Urinary bladder (tissue), 4 donors: ENCODE results near the gene MCM3AP. TPM values are rescaled to one million over a fixed set of nuclear protein-coding genes. Genes with fewer than 3 reads are reported as not detected.

Experiments
- DNase-seq: peaks from one replicate; pipeline ENCODE4 v3.0.0-alpha.2; 2015; ENCODE audit errors: extremely low spot score
- H3K27ac ChIP-seq: one replicate; pipeline ENCODE4 v1.5.1; 2013; ENCODE audit warnings: low read depth, mild to moderate bottlenecking, moderate library complexity
- H3K36me3 ChIP-seq: one replicate; pipeline ENCODE4 v1.6.1; 2013; ENCODE audit warnings: mild to moderate bottlenecking, moderate library complexity; ENCODE audit not compliant: insufficient read depth
- H3K4me1 ChIP-seq: one replicate; pipeline ENCODE4 v1.6.1; 2013; ENCODE audit warnings: mild to moderate bottlenecking, moderate library complexity; ENCODE audit not compliant: insufficient read depth
- H3K4me3 ChIP-seq: one replicate; pipeline ENCODE4 v1.5.1; 2013; ENCODE audit warnings: low read depth, low read length
- WGBS: extraction: QIAGEN DNeasy Blood & Tissue Kit; methylation state at CpG from one replicate; pipeline ENCODE4 v1.1.7; 2013; 5-methylcytosine and 5-hydroxymethylcytosine counted together
- polyA plus RNA-seq: library from polyadenylated mRNA; stranded (reverse); fragments of 200-250 nt; gene quantifications from one replicate; pipeline ENCODE4 v1.2.3, GENCODE V29; 2013
- total RNA-seq: library from RNA; depleted of rRNA; stranded (reverse); fragments of >200 nt; gene quantifications from one replicate; pipeline ENCODE4 v1.2.3, GENCODE V29; 2014
- donor health status: healthy with polysubstance abuse.
- donor health status: healthy.

The MCM3AP gene
- total and polyA plus RNA-seq, 2 donors: 52.9 to 65.0 TPM

DNA sequence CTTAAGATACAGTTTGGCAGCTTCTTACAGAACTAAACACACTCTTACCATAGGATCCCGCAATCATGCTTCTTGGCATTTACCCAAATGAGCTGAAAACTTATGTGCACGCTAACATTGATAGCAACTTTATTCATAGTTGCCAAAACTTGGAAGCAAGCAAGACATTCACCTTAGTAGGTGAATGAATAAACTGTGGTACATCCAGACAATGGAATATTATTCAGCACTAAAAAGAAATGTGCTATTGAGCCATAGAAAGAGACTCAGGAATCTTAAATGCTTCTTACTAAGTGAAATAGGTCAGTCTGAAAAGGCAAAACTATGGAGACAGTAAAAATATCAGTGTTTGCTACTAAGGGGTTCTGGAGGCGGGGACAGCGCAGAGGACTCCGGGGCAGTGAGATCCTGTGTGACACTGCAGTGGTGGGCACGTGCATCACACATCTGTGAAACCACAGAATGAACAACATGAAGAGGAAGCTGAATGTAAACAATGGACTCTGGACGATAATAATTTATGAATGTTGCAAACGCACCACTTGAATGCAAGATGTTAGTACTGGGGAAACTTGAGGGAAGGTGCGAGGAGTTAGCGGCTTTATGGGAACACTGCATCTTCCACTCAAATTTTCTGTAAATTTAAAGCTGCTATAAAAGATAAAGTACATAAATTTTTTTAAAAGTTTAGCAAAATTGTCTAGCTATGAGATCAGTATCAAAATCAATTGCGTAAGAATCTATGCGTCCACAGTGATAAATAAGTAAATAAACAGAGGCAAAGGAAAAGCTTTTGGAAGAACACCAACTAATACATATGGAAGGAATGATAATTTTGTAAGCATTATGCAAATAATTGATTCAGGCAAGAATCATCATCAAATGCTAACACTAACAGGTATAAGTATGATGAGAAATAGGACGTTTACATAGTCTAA is 85.7 kb downstream of the MCM3AP start:
- Histone ChIP-seq H3K4me1 (no peaks in the 10 kb centered on the region), H3K4me3 (no peak overlapping the region), H3K27ac (no peak overlapping the region), H3K36me3 (peaks cover 9% of the 10 kb centered on the region)
- no peak for DNase-seq
- 80% methylated on average over 13 of the region's 13 CpGs for WGBS

DNA sequence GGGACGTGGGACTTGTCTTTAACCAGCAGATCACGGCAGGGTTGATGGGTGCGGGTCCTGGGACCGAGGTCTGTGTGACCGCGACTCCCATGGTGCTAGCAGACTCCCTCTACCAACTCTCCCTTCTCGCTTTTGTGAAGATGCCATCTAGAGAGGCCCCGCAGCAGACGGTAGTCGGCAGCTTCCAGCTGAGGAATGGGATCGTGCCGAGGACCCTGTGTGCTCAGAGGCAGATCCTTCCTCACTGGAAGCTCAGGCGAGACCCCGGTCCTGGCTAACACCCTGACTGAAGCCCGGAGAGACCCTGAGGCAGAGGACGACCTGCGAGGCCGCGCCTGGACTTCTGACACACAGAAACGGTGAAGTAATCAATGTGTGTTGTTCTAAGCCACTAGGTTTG is 88.7 kb downstream of the MCM3AP start:
- peaks cover 9% of the 10 kb centered on the region for H3K36me3 ChIP-seq
- H3K4me1 ChIP-seq: no peaks in the 10 kb centered on the region
- DNase-seq: no peak
- WGBS: 89% methylated on average over 20 of the region's 20 CpGs
- no peak overlapping the region for H3K4me3 ChIP-seq
- H3K27ac ChIP-seq: no peak overlapping the region

DNA sequence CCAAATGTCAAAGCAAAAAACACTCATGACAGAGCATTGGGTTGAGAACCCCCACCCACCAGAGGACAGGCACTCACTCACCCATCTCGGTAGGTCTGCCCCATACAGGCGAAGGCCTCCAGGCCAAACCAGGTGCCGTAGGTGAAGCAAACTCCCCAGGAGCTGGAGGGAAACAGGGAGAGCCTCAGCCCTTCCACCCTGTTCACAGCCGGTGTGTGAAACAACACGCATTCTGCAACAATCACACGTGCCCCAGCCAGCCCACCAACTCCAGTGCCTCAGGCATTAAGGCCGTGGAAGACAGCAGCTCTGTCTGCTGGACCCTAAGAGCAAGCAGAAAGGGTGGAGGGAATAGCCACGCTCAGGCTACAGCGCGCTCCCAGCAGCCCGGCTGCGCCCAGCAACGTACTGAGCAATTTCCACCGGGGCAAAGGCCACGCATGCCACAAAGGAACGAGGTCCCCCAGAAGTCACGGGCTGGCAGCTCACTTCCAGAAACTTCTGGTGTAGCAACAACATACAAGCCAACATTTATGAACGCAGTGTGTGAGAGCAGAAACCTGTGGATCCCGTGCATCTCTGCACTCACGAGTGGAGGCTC is 89.7 kb downstream of the MCM3AP start:
- Histone ChIP-seq H3K4me3 (no peak overlapping the region), H3K4me1 (no peaks in the 10 kb centered on the region), H3K27ac (no peak overlapping the region), H3K36me3 (peaks cover 9% of the 10 kb centered on the region)
- 90% methylated on average over 20 of the region's 20 CpGs for WGBS
- DNase-seq: no peak

DNA sequence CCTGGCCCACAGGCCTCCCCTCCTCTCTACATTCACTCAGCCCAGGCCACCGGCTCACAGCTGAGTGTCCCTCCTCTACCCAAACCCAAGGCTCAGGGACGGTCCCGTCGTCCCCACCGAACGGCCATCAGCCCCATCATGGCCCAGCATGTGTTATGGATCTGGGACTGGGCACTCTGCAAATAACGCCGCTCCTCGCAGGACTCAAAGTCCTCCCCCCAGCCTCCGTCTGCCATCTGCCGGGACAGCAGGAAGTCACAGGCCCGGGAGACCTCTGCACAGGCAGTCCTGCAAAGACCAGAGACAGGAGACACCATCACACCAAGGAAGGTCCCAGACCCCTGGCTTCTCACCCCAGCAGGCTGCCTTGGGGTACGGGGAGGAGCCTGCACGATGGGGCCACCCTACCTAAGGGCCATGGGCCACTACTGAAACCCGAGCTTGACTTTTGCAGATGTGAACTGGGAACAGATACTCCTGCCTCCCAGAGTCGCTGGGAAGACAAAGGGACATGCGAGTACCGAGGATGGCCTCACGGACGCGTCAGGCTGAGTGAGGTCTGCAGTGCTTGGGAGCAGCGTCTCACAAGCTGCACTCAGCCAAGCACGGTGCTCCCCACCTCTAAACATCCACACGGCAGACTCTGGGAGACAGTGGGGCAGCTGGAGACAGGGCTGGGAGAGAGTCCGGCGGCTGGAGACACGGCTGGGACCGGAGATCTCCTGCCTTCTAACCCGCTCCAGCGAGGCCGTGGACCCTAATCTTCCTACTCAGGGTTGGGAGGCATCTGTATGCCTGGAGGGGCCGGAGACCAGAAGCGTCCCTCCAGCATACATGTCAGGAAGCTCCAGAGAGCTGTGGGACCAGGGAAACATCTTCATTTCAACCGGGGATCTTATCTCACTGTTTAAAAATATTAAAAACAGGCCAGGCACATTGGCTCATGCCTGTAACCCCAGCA is 90.8 kb downstream of the MCM3AP start:
- WGBS: 88% methylated on average over 34 of the region's 34 CpGs
- DNase-seq: no peak

DNA sequence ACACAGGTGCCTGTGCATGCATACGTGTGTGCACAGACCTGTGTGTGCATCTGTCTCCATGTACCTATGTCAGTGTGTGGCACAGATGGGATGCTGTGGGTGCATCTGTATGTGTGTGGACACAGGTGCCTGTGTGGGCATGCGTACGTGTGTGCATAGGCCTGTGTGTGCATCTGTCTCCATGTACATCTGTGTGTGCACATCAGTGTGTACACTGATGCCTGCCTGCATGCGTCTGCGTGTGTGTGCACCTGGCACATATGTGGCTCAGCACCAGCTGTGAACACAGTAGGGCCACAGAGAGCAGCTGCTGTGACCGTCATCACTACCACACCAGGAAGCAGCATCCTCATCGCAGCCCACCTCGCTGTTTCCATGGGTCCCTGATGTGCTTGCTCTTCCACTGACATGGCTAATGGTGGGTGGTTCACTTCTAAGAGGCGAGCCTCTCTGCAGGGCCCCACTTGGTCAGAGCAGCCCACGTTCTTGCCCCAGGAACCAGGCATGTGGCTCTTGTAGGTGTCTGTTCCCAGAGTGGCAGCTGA is 91.5 kb downstream of the MCM3AP start:
- Histone ChIP-seq H3K27ac (no peak overlapping the region), H3K4me1 (no peaks in the 10 kb centered on the region), H3K36me3 (peaks cover 7% of the 10 kb centered on the region), H3K4me3 (no peak overlapping the region)
- WGBS: 95% methylated on average over 10 of the region's 10 CpGs
- DNase-seq: no peak

More for the DNA sequence above, 90.8 kb downstream of the MCM3AP start:
- H3K4me3 ChIP-seq: no peak overlapping the region
- no peak overlapping the region for H3K27ac ChIP-seq
- peaks cover 8% of the 10 kb centered on the region for H3K36me3 ChIP-seq
- H3K4me1 ChIP-seq: no peaks in the 10 kb centered on the region

DNA sequence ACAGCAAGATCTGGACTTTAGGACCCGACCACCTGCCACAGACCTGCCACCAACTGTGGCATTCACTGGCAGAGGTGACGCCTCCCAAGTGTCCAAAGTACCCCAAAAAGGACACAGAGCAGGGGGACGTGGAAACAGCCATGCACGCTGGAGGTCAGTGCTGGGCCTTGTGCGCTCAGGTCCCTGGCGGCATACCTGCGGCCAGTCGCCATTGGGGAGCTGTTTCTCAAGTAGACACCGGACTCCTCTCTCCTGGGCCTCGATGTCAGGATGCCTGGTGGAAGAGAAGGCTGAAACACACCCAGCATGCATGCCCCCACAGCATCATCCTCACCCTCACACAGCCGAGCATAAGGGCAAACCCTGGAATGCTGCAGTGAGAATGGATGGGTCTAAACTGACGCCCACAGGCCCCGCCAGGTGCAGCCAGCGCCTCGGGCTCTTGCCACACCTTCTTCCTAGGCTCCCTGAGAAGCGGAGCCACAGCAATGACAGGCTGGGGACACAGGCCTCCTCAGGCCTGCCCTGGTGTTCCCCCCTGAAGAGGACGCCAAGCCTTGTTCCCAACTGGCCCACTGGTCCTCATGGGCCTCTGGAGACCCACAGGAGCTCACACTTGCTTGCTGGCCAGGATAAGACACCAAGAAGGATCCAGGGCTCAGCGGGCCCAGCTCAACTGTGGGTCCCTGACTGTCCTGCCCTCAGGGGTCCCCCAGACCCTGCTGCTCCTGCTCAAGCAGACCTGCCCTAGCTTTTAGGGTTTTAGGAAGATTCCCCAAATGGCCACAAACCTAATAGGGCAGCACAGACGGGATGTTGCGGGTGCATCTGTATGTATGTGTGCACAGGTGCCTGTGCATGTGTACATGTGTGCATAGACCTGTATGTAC is 93.5 kb downstream of the MCM3AP start:
- H3K27ac ChIP-seq: no peak overlapping the region
- WGBS: 94% methylated on average over 20 of the region's 20 CpGs

DNA sequence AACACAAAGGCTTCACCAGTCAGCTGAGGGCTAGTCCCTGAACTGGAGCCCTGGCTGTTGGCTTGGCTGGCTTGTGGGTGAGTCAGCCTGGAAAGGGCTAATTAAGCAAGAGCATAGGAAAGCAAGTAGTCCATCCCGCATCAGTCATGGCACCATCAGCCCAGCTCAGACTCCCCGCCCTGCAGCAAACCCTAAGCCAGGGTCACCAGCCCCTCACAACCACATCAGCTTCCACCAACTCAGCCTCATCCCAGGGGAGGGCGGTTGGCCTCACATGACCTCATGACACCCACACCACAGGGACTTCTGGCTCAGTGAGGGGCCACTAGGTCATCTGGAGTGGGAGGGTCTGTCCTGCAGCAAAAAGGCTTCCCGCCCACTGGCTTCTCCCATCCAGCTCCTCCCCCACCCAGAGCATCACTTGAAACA is 94.1 kb downstream of the MCM3AP start:
- DNase-seq: no peak
- Histone ChIP-seq H3K4me1 (no peaks in the 10 kb centered on the region), H3K36me3 (peaks cover 5% of the 10 kb centered on the region), H3K27ac (no peak overlapping the region), H3K4me3 (no peak overlapping the region)
- 85% methylated on average over 4 of the region's 4 CpGs for WGBS

More for the DNA sequence above, 93.5 kb downstream of the MCM3AP start:
- no peak overlapping the region for H3K4me3 ChIP-seq
- no peak for DNase-seq
- no peaks in the 10 kb centered on the region for H3K4me1 ChIP-seq
- peaks cover 7% of the 10 kb centered on the region for H3K36me3 ChIP-seq

DNA sequence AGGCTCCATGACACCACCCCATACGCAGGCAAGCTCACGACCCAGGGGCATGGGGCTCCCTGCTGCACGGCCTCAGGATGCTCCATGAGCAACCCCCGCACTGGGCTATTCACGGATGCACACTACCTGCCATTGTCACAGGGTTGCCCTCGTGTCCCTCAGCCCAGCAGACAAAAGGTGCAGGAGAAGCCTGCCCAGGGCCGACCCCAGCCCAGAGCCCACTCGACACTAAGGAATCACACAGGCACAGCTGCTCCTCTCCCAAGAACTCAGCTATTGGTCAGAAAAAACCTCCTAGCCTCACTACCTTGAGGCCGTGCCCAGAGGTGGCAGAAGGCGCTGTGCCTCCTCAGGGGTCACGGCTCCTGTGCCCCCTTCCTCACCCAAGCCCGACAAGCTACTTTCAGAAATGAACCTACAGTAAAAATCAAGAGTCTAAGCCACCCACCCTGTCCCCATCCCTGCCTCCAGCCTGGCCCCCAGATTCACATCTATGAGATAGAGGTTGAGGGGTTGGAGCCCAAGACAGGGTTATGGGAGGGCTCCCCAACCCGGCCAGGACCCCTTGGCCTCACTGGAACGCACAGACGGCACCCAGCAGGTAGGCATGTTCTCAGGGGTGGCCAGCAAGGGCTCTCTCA is 94.8 kb downstream of the MCM3AP start:
- Histone ChIP-seq H3K4me3 (no peak overlapping the region), H3K27ac (no peak overlapping the region), H3K4me1 (no peaks in the 10 kb centered on the region), H3K36me3 (peaks cover 3% of the 10 kb centered on the region)
- WGBS: 92% methylated on average over 15 of the region's 15 CpGs
- DNase-seq: no peak

DNA sequence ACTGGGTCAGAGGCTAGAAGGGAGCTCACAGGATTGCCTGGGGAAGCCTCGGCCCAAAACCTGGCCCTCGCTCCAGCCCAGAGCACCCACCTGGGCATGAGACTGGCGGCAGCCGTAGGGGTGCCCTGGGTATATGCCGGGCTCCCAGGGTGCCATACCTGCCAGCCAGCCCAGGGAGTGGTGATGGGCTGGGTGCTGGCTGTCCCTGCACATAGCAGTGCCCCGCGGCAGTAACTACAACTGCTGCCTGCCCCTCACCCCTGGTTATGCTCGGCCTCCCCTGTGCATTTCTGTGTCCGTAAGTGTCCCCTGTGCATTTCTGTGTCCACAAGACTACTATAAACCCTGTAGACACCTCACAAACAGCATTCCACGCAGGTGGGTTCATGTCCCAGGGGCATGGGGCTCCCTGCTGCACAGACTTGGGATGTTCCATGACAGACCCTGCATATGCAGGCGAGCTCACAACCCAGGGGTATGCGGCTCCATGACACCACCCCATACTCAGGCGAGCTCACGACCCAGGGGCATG is 95.4 kb downstream of the MCM3AP start:
- Histone ChIP-seq H3K4me3 (no peak overlapping the region), H3K36me3 (peaks cover 1% of the 10 kb centered on the region), H3K27ac (no peak overlapping the region), H3K4me1 (no peaks in the 10 kb centered on the region)
- no peak for DNase-seq
- 91% methylated on average over 14 of the region's 14 CpGs for WGBS

DNA sequence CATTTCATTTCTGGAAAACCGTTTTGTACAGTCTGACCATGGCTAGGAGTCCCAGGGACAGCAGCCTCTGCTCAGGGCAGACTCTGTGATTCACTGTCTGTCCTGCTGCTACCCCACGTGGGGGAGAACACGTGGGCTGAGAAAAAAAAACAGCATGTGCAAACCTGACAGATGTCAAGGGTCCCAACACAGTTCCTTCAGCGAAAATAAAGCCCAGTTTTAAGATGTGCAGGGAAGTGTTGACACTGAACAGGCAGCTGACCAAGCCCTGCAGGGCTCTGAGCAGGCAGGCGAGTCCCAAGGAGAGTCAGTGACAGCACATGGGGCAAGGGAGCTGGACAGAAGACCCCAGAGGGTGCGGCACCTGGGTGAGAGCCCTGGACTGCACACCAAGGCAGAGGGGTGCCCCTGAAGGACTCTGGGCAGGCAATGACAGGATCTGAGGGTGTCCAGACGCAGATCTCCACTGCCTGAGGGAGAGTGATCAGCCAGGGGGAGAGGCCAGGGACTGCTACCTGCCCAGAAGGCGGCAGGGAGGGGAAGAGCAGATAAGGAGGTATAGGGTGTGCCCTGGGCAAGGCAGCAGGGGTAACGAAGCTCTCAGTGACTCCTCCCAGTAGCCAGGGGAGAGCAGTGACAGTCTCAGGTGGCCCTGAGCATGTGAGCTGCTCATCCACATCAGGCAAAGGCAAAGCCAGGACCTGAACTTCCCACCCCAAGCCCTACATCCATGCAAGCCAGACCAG is 96.0 kb downstream of the MCM3AP start:
- DNase-seq: no peak
- Histone ChIP-seq H3K4me3 (no peak overlapping the region), H3K36me3 (no peaks in the 10 kb centered on the region), H3K4me1 (no peaks in the 10 kb centered on the region), H3K27ac (no peak overlapping the region)
- 69% methylated on average over 9 of the region's 9 CpGs for WGBS
